T-helper 1 cell treated with Interleukin-12 subunit alpha and Interleukin-12 subunit beta and Interleukin-4 antibody, amounts not matched to agents 30 μg/mL and 1 μg/mL, for 36 hours (primary cell): ENCODE data around the gene BLVRA.

Source experiments
- H3K27ac Mint-ChIP-seq: one replicate; pipeline ENCODE4 v1.8.0; 2021; ENCODE audit warnings: mild to moderate bottlenecking, mixed read lengths
- H3K27me3 Mint-ChIP-seq: one replicate; pipeline ENCODE4 v1.8.0; 2021; ENCODE audit warnings: low read depth, mixed read lengths
- H3K36me3 Mint-ChIP-seq: one replicate; pipeline ENCODE4 v1.8.0; 2021; ENCODE audit warnings: low read depth, mixed read lengths
- H3K4me1 Mint-ChIP-seq: one replicate; pipeline ENCODE4 v1.8.0; 2021; ENCODE audit warnings: low read depth, mixed read lengths
- H3K4me3 Mint-ChIP-seq: one replicate; pipeline ENCODE4 v1.8.0; 2021; ENCODE audit warnings: mild to moderate bottlenecking, moderate library complexity, mixed read lengths
- H3K9me3 Mint-ChIP-seq: one replicate; pipeline ENCODE4 v1.8.0; 2021; ENCODE audit warnings: mixed read lengths

The BLVRA gene

DNA sequence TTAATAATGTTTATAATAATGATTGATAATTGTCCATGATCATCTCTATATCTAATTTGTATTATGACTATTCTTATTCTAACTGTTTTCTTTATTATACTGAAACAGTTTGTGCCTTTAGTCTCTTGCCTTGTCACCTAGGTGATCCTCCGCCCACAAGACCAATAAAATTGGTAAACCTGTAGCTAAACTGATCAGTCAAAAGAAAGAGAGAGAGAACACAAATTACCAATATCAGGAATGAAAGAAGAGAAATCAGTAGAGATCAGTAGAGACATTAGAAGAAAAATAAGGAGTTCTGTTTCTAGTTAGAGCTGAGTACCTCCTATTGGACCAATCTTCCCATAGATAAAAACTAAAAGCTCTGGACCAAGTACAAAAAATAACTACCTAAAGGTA, 23.1 kb upstream of the BLVRA start:
- Mint-ChIP-seq H3K4me1 (peaks cover 19% of the 10 kb centered on the region), H3K4me3 (no peak overlapping the region), H3K36me3 (no peaks in the 10 kb centered on the region), H3K27ac (no peak overlapping the region), H3K9me3 (peaks cover 4% of the 10 kb centered on the region), H3K27me3 (no peaks in the 10 kb centered on the region)

GRCh38 chr7:43735802-43736603, 22.5 kb upstream of the BLVRA start:
- Mint-ChIP-seq H3K4me3 (no peak overlapping the region), H3K27ac (peak overlapping the region; percentile 58), H3K9me3 (peaks cover 4% of the 10 kb centered on the region), H3K36me3 (no peaks in the 10 kb centered on the region), H3K4me1 (peaks cover 18% of the 10 kb centered on the region), H3K27me3 (no peaks in the 10 kb centered on the region)

- Mint-ChIP-seq H3K36me3 (no peaks in the 10 kb centered on the region), H3K4me3 (no peak overlapping the region), H3K9me3 (peaks cover 4% of the 10 kb centered on the region), H3K27ac (no peak overlapping the region), H3K4me1 (peaks cover 18% of the 10 kb centered on the region), H3K27me3 (no peaks in the 10 kb centered on the region)
Measured at GRCh38 chr7:43737467-43738127, 20.9 kb upstream of the BLVRA start.

- Mint-ChIP-seq H3K36me3 (no peaks in the 10 kb centered on the region), H3K27me3 (no peaks in the 10 kb centered on the region), H3K4me1 (no peaks in the 10 kb centered on the region), H3K4me3 (no peak overlapping the region), H3K27ac (no peak overlapping the region), H3K9me3 (peaks cover 4% of the 10 kb centered on the region)
Measured at GRCh38 chr7:43742692-43743091, 15.8 kb upstream of the BLVRA start.

- Mint-ChIP-seq H3K4me1 (no peaks in the 10 kb centered on the region), H3K36me3 (no peaks in the 10 kb centered on the region), H3K27ac (no peak overlapping the region), H3K27me3 (no peaks in the 10 kb centered on the region), H3K9me3 (no peaks in the 10 kb centered on the region), H3K4me3 (no peak overlapping the region)
Measured at GRCh38 chr7:43747328-43748105, 11.0 kb upstream of the BLVRA start.

GRCh38 chr7:43749383-43749940, 9.0 kb upstream of the BLVRA start:
- Mint-ChIP-seq H3K27ac (no peak overlapping the region), H3K27me3 (no peaks in the 10 kb centered on the region), H3K36me3 (no peaks in the 10 kb centered on the region), H3K9me3 (no peaks in the 10 kb centered on the region), H3K4me1 (no peaks in the 10 kb centered on the region), H3K4me3 (no peak overlapping the region)

- H3K4me3 Mint-ChIP-seq = no peak overlapping the region
- H3K4me1 Mint-ChIP-seq = no peaks in the 10 kb centered on the region
- H3K27me3 Mint-ChIP-seq = no peaks in the 10 kb centered on the region
- H3K36me3 Mint-ChIP-seq = no peaks in the 10 kb centered on the region
- no peak overlapping the region for H3K27ac Mint-ChIP-seq
- H3K9me3 Mint-ChIP-seq = no peaks in the 10 kb centered on the region
Measured at GRCh38 chr7:43750016-43750887, 8.2 kb upstream of the BLVRA start.

- Mint-ChIP-seq H3K4me3 (no peak overlapping the region), H3K9me3 (no peaks in the 10 kb centered on the region), H3K27me3 (peaks cover 3% of the 10 kb centered on the region), H3K27ac (no peak overlapping the region), H3K4me1 (peaks cover 10% of the 10 kb centered on the region), H3K36me3 (no peaks in the 10 kb centered on the region)
Measured at GRCh38 chr7:43752411-43752810, 6.1 kb upstream of the BLVRA start.

- Mint-ChIP-seq H3K27ac (no peak overlapping the region), H3K4me1 (peaks cover 17% of the 10 kb centered on the region)
Measured at GRCh38 chr7:43753271-43753810, 5.1 kb upstream of the BLVRA start.

DNA sequence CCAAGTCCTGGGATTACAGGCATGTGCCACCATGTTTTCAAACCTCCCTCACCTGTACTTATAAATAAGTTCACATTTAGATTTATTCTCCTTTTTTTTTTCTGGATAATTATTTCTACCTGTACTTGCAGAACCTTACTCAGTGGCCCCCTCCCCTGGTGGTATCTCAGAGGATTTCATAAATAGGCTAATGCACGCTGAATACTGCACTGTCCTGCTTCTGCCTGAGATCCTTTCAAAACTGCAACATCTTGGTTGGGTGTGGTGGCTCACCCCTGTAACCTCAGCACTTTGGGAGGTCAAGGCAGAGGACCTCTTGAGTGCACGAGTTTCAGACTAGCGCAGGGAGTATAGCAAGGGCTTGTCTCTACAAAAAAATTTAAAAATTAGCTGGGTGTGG, 4.6 kb upstream of the BLVRA start:
- H3K36me3 Mint-ChIP-seq = no peaks in the 10 kb centered on the region
- no peak overlapping the region for H3K4me3 Mint-ChIP-seq
- H3K27me3 Mint-ChIP-seq = peaks cover 8% of the 10 kb centered on the region
- peaks cover 17% of the 10 kb centered on the region for H3K4me1 Mint-ChIP-seq
- H3K27ac Mint-ChIP-seq = no peak overlapping the region
- no peaks in the 10 kb centered on the region for H3K9me3 Mint-ChIP-seq

More at GRCh38 chr7:43753271-43753810, 5.1 kb upstream of the BLVRA start:
- Mint-ChIP-seq H3K27me3 (peaks cover 8% of the 10 kb centered on the region), H3K4me3 (no peak overlapping the region), H3K9me3 (no peaks in the 10 kb centered on the region), H3K36me3 (no peaks in the 10 kb centered on the region)

DNA sequence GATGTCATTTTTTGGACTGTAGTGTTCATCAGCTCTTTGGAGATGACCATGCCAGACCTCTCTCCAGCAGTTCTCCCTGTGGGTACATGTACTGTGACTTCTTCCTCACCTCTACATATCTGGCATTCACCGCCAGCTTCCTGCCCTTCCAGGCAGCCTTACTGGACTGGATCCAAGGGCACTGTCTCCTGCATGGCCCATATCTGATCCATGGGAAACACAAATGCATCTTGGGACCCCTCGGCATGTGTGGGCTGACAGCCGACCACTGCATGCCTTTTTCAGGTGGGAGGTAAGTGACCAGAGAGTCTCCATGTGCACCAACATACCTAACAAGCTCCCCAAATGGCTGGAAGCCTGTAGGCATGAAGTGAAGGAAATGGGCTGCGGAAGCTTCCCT, 3.9 kb upstream of the BLVRA start:
- Mint-ChIP-seq H3K27ac (no peak overlapping the region), H3K4me1 (peaks cover 20% of the 10 kb centered on the region), H3K9me3 (no peaks in the 10 kb centered on the region), H3K27me3 (peaks cover 8% of the 10 kb centered on the region), H3K36me3 (no peaks in the 10 kb centered on the region), H3K4me3 (no peak overlapping the region)

GRCh38 chr7:43756368-43757072, 2.0 kb upstream of the BLVRA start:
- H3K4me3 Mint-ChIP-seq = peak overlapping the region; percentile 18
- peaks cover 2% of the 10 kb centered on the region for H3K36me3 Mint-ChIP-seq
- peaks cover 25% of the 10 kb centered on the region for H3K4me1 Mint-ChIP-seq
- peaks cover 8% of the 10 kb centered on the region for H3K27me3 Mint-ChIP-seq
- H3K9me3 Mint-ChIP-seq = no peaks in the 10 kb centered on the region
- peak overlapping the region; percentile 18 for H3K27ac Mint-ChIP-seq

DNA sequence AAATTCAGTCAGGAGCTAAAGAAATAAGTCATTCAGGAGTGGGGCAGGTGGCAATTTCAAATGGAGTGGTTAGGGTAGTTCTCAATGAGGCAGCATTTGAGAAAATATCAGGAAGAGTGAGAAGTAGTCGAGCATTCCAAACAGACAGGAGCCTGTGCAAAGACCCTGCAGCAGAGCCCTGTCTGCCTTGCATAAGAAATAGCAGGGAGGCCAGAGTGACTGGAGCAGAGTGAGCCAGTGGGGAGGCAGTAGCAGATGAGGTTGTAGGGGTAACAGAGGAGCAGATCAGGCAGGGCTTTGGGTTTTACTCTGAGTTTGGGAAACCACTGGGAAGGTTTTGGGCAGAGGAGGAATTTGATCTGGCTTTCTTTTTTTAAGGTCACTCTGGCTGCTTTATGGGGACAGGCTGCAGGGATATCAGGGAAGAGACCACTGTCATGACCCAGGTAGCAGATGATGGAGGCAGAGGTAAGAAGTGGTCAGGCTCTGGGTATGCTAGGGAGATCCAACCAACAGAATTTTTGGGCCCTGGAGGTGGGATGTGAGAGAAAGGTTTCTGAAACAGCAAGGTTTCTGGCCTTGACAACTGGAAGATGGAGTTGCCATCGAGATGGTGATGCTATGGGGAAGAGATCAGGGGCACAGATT, 1.3 kb upstream of the BLVRA start:
- Mint-ChIP-seq H3K27me3 (peaks cover 8% of the 10 kb centered on the region), H3K36me3 (peaks cover 2% of the 10 kb centered on the region), H3K4me1 (peaks cover 25% of the 10 kb centered on the region), H3K4me3 (peak overlapping the region; percentile 18), H3K9me3 (no peaks in the 10 kb centered on the region), H3K27ac (peak overlapping the region; percentile 65)
